ENCODE data around the gene CCDC116. TPM values are rescaled to one million over a fixed set of nuclear protein-coding genes. Genes with fewer than 3 reads are reported as not detected.

The CCDC116 gene
- polyA plus RNA-seq, 1 experiment, result 0.06 TPM

- ChIA-PET POLR2A (no interaction called here), CTCF (interaction anchor here (0.6 kb wide), 1 partner anchor 9 kb away, joined by 3 read pairs; no protein-coding TSS in a partner anchor)
- DNase-seq (ENCODE audit: low read depth, low spot score), result no peak
- Histone ChIP-seq H3K27me3 (ENCODE audit: control insufficient read depth, insufficient read depth, low read length) (no peaks in the 10 kb centered on the region), H3K9me3 (ENCODE audit: control insufficient read depth, insufficient read depth, low read length) (no peaks in the 10 kb centered on the region; the same call in 1 of the 2 replicates), H3K27ac (ENCODE audit: low read depth, low read length) (no peak overlapping the region), H3K4me3 (ENCODE audit: low read depth, low read length) (no peak overlapping the region)
- TF ChIP-seq CTCF (IDR thresholded peaks at IDR 0.05; ENCODE audit: low read depth, low read length), result no peak
These were observed 48.4 kb downstream of the CCDC116 start for GRCh38 chr22:21680830-21681565.

- H3K9me3 ChIP-seq (ENCODE audit: control insufficient read depth, insufficient read depth, low read length), result no peaks in the 10 kb centered on the region; the same call in 1 of the 2 replicates
- no peaks in the 10 kb centered on the region for H3K27me3 ChIP-seq (ENCODE audit: control insufficient read depth, insufficient read depth, low read length)
- DNase-seq (ENCODE audit: low read depth, low spot score), result no peak
- POLR2A ChIA-PET, result no interaction called here
- no peak overlapping the region for H3K4me3 ChIP-seq (ENCODE audit: low read depth, low read length)
- CTCF ChIA-PET, result no interaction called here
- no peak for TF ChIP-seq CTCF (IDR thresholded peaks at IDR 0.05; ENCODE audit: low read depth, low read length)
- no peak overlapping the region for H3K27ac ChIP-seq (ENCODE audit: low read depth, low read length)
These were observed 49.2 kb downstream of the CCDC116 start for GRCh38 chr22:21681566-21682370.

- DNase-seq (ENCODE audit: low read depth, low spot score), result no peak
- TF ChIP-seq CTCF (IDR thresholded peaks at IDR 0.05; ENCODE audit: low read depth, low read length), result no peak
- no peak overlapping the region for H3K4me3 ChIP-seq (ENCODE audit: low read depth, low read length)
- H3K9me3 ChIP-seq (ENCODE audit: control insufficient read depth, insufficient read depth, low read length), result no peaks in the 10 kb centered on the region; the same call in 1 of the 2 replicates
- ChIA-PET POLR2A (interaction anchor here (0.6 kb wide), 1 partner anchor 23 kb away, joined by 4 read pairs; no protein-coding TSS in a partner anchor), CTCF (no interaction called here)
- no peaks in the 10 kb centered on the region for H3K27me3 ChIP-seq (ENCODE audit: control insufficient read depth, insufficient read depth, low read length)
- H3K27ac ChIP-seq (ENCODE audit: low read depth, low read length), result no peak overlapping the region
These were observed 50.0 kb downstream of the CCDC116 start for GRCh38 chr22:21682385-21683175.

GRCh38 chr22:21683401-21683811, 50.8 kb downstream of the CCDC116 start:
- Histone ChIP-seq H3K27me3 (ENCODE audit: control insufficient read depth, insufficient read depth, low read length) (no peaks in the 10 kb centered on the region), H3K27ac (ENCODE audit: low read depth, low read length) (no peak overlapping the region), H3K4me3 (ENCODE audit: low read depth, low read length) (no peak overlapping the region), H3K9me3 (ENCODE audit: control insufficient read depth, insufficient read depth, low read length) (no peaks in the 10 kb centered on the region; the same call in 1 of the 2 replicates)
- POLR2A ChIA-PET, result no interaction called here
- no peak for TF ChIP-seq CTCF (IDR thresholded peaks at IDR 0.05; ENCODE audit: low read depth, low read length)
- no peak for DNase-seq (ENCODE audit: low read depth, low spot score)
- CTCF ChIA-PET, result no interaction called here
